Cardiac muscle cell (in vitro differentiated cells and primary cell): ENCODE results near the gene ABCG2. TPM values are rescaled to one million over a fixed set of nuclear protein-coding genes. Genes with fewer than 3 reads are reported as not detected.
A peak's percentile ranks its signal among the peaks of the same experiment; 100 is the strongest.
"Not testable (repeated sequence)": the region's sequence is repeated elsewhere in the genome, so short reads cannot be mapped to it uniquely, and the experiment has no call there.

Experiments used
- DNase-seq, 2 donors: peaks; one replicate each; pipeline versions ENCODE4 v3.0.0 to v3.0.0-alpha.2; 2010 to 2017; ENCODE audit warnings: low read depth in 1 of 2, low spot score in 1 of 2
- H3K27ac ChIP-seq: fragments of 200-600 bp; sonication (generic); 2 replicates; pipeline ENCODE4 v1.5.1; 2016
- H3K27me3 ChIP-seq: fragments of 200-600 bp; sonication (generic); 2 replicates; pipeline ENCODE4 v1.6.0; 2016; ENCODE audit warnings: control low read depth
- H3K36me3 ChIP-seq: fragments of 200-600 bp; sonication (generic); 2 replicates; pipeline ENCODE4 v1.5.1; 2016; ENCODE audit warnings: control low read depth
- H3K4me1 ChIP-seq: fragments of 200-600 bp; sonication (generic); 2 replicates; pipeline ENCODE4 v1.8.1; 2017; ENCODE audit warnings: low read depth, mild to moderate bottlenecking, mixed run types
- H3K4me3 ChIP-seq: fragments of 200-600 bp; sonication (generic); 2 replicates; pipeline ENCODE4 v1.5.1; 2016; ENCODE audit warnings: mild to moderate bottlenecking
- H3K9me3 ChIP-seq: fragments of 200-600 bp; sonication (generic); 2 replicates; pipeline ENCODE4 v1.5.1; 2017; ENCODE audit warnings: low read depth, mild to moderate bottlenecking, control low read depth
- CTCF ChIP-seq: IDR thresholded peaks from 2 replicates; pipeline ENCODE4 v1.5.1; 2012; ENCODE audit warnings: low read depth, mild to moderate bottlenecking, low read length
- polyA plus RNA-seq: library from polyadenylated mRNA; unstranded; fragments of >200 nt; fragmentation: Nextera tagmentation; extraction: Ambion mirVana; gene quantifications from 2 replicates; pipeline ENCODE4 v1.2.1, GENCODE V29; 2016
- total RNA-seq: library from RNA; depleted of rRNA; stranded (reverse); fragments of >200 nt; gene quantifications from 2 replicates; pipeline ENCODE4 v1.2.3, GENCODE V29; 2016

The ABCG2 gene
- total and polyA plus RNA-seq, 2 experiments from 2014 or later: not detected

- no peaks in the 10 kb centered on the region for H3K36me3 ChIP-seq
- H3K4me3 ChIP-seq: peak overlapping the region; percentile 35
- DNase-seq: no peak
- peaks cover 29% of the 10 kb centered on the region for H3K27me3 ChIP-seq
- H3K9me3 ChIP-seq: no peaks in the 10 kb centered on the region
- no peaks in the 10 kb centered on the region for H3K4me1 ChIP-seq
- H3K27ac ChIP-seq: no peak overlapping the region
- TF ChIP-seq CTCF: no peak
Observed at GRCh38 chr4:88158038-88158488, 376 bp downstream of the ABCG2 start.

- not testable (repeated sequence) for H3K27ac ChIP-seq, DNase-seq, H3K27me3 ChIP-seq, H3K4me3 ChIP-seq, H3K36me3 ChIP-seq, H3K4me1 ChIP-seq, H3K9me3 ChIP-seq
Observed at GRCh38 chr4:88152331-88152730, 6.1 kb downstream of the ABCG2 start.

GRCh38 chr4:88148560-88148959, 9.9 kb downstream of the ABCG2 start:
- no peaks in the 10 kb centered on the region for H3K27me3 ChIP-seq
- no peaks in the 10 kb centered on the region for H3K36me3 ChIP-seq
- no peaks in the 10 kb centered on the region for H3K9me3 ChIP-seq
- H3K4me3 ChIP-seq: no peak overlapping the region
- DNase-seq: no peak
- no peak for TF ChIP-seq CTCF
- H3K27ac ChIP-seq: no peak overlapping the region
- no peaks in the 10 kb centered on the region for H3K4me1 ChIP-seq

GRCh38 chr4:88147799-88148217, 10.6 kb downstream of the ABCG2 start:
- H3K27ac ChIP-seq: peak overlapping the region; percentile 13
- H3K27me3 ChIP-seq: no peaks in the 10 kb centered on the region
- peak in 1 of 2 donors; percentile 3 for DNase-seq
- no peaks in the 10 kb centered on the region for H3K4me1 ChIP-seq
- no peaks in the 10 kb centered on the region for H3K36me3 ChIP-seq
- no peaks in the 10 kb centered on the region for H3K9me3 ChIP-seq
- no peak for TF ChIP-seq CTCF
- H3K4me3 ChIP-seq: no peak overlapping the region

GRCh38 chr4:88146891-88147290, 11.5 kb downstream of the ABCG2 start:
- Histone ChIP-seq H3K27me3 (no peaks in the 10 kb centered on the region), H3K4me1 (no peaks in the 10 kb centered on the region), H3K36me3 (no peaks in the 10 kb centered on the region), H3K9me3 (no peaks in the 10 kb centered on the region), H3K27ac (no peak overlapping the region), H3K4me3 (no peak overlapping the region)
- no peak for DNase-seq
- no peak for TF ChIP-seq CTCF

- Histone ChIP-seq H3K9me3 (no peaks in the 10 kb centered on the region), H3K27me3 (no peaks in the 10 kb centered on the region), H3K27ac (no peak overlapping the region), H3K36me3 (no peaks in the 10 kb centered on the region), H3K4me3 (no peak overlapping the region), H3K4me1 (no peaks in the 10 kb centered on the region)
- no peak for TF ChIP-seq CTCF
- DNase-seq: no peak
Observed at GRCh38 chr4:88144866-88145300, 13.6 kb downstream of the ABCG2 start.
